ENCODE results near the gene GAPVD1.
"Not testable (repeated sequence)": the region's sequence is repeated elsewhere in the genome, so short reads cannot be mapped to it uniquely, and the experiment has no call there.

Gene GAPVD1

GRCh38 chr9:125297917-125298316 is 36.3 kb downstream of the GAPVD1 start:
- no peak overlapping the region for H3K27ac Mint-ChIP-seq
- H3K4me1 Mint-ChIP-seq, result no peaks in the 10 kb centered on the region
- peaks cover 21% of the 10 kb centered on the region for H3K36me3 Mint-ChIP-seq
- DNase-seq, result no peak
- no peaks in the 10 kb centered on the region for H3K9me3 Mint-ChIP-seq
- CTCF ChIA-PET, result interaction anchor here (0.6 kb wide), 1 partner anchor 91 kb away, joined by 3 read pairs; no protein-coding TSS in a partner anchor
- no peaks in the 10 kb centered on the region for H3K27me3 Mint-ChIP-seq
- no peak overlapping the region for H3K4me3 Mint-ChIP-seq

GRCh38 chr9:125302241-125302640 is 40.6 kb downstream of the GAPVD1 start:
- no peak for DNase-seq
- no peaks in the 10 kb centered on the region for H3K9me3 Mint-ChIP-seq
- CTCF ChIA-PET, result no interaction called here
- no peaks in the 10 kb centered on the region for H3K27me3 Mint-ChIP-seq
- H3K36me3 Mint-ChIP-seq, result peaks cover 43% of the 10 kb centered on the region
- no peak overlapping the region for H3K27ac Mint-ChIP-seq
- H3K4me1 Mint-ChIP-seq, result no peaks in the 10 kb centered on the region
- H3K4me3 Mint-ChIP-seq, result no peak overlapping the region

GRCh38 chr9:125304273-125304672 is 42.6 kb downstream of the GAPVD1 start:
- H3K4me1 Mint-ChIP-seq, result no peaks in the 10 kb centered on the region
- CTCF ChIA-PET, result interaction anchor here (0.8 to 1.2 kb wide), 2 partner anchors 11 to 30 kb away, joined by 3 to 5 read pairs; no protein-coding TSS in a partner anchor
- no peak overlapping the region for H3K4me3 Mint-ChIP-seq
- H3K27me3 Mint-ChIP-seq, result no peaks in the 10 kb centered on the region
- no peak for DNase-seq
- peaks cover 50% of the 10 kb centered on the region for H3K36me3 Mint-ChIP-seq
- no peaks in the 10 kb centered on the region for H3K9me3 Mint-ChIP-seq
- H3K27ac Mint-ChIP-seq, result no peak overlapping the region

GRCh38 chr9:125312411-125312810 is 50.8 kb downstream of the GAPVD1 start:
- Mint-ChIP-seq H3K4me1 (no peaks in the 10 kb centered on the region), H3K36me3 (peaks cover 56% of the 10 kb centered on the region), H3K27ac (no peak overlapping the region), H3K4me3 (no peak overlapping the region), H3K27me3 (no peaks in the 10 kb centered on the region), H3K9me3 (peaks cover 7% of the 10 kb centered on the region)
- CTCF ChIA-PET, result no interaction called here
- no peak for DNase-seq

- Mint-ChIP-seq H3K36me3 (peaks cover 58% of the 10 kb centered on the region), H3K9me3 (peaks cover 12% of the 10 kb centered on the region)
- H3K27ac Mint-ChIP-seq, H3K4me3 Mint-ChIP-seq, DNase-seq, H3K4me1 Mint-ChIP-seq, CTCF ChIA-PET, H3K27me3 Mint-ChIP-seq: not testable (repeated sequence)
Measured at GRCh38 chr9:125316359-125316758, 54.7 kb downstream of the GAPVD1 start.

GRCh38 chr9:125317704-125318103 is 56.1 kb downstream of the GAPVD1 start:
- H3K27ac Mint-ChIP-seq, result no peak overlapping the region
- H3K27me3 Mint-ChIP-seq, result no peaks in the 10 kb centered on the region
- CTCF ChIA-PET, result no interaction called here
- H3K36me3 Mint-ChIP-seq, result peaks cover 57% of the 10 kb centered on the region
- H3K4me1 Mint-ChIP-seq, result no peaks in the 10 kb centered on the region
- no peak overlapping the region for H3K4me3 Mint-ChIP-seq
- DNase-seq, result no peak
- H3K9me3 Mint-ChIP-seq, result peaks cover 12% of the 10 kb centered on the region

GRCh38 chr9:125321496-125321895 is 59.9 kb downstream of the GAPVD1 start:
- no peak overlapping the region for H3K27ac Mint-ChIP-seq
- H3K4me1 Mint-ChIP-seq, result no peaks in the 10 kb centered on the region
- H3K4me3 Mint-ChIP-seq, result no peak overlapping the region
- no peak for DNase-seq
- H3K9me3 Mint-ChIP-seq, result peaks cover 7% of the 10 kb centered on the region
- no peaks in the 10 kb centered on the region for H3K27me3 Mint-ChIP-seq
- peaks cover 46% of the 10 kb centered on the region for H3K36me3 Mint-ChIP-seq
- CTCF ChIA-PET, result no interaction called here

GRCh38 chr9:125323615-125324014 is 62.0 kb downstream of the GAPVD1 start:
- Mint-ChIP-seq H3K9me3 (no peaks in the 10 kb centered on the region), H3K4me1 (no peaks in the 10 kb centered on the region), H3K36me3 (peaks cover 33% of the 10 kb centered on the region), H3K27me3 (no peaks in the 10 kb centered on the region), H3K4me3 (no peak overlapping the region), H3K27ac (no peak overlapping the region)
- no peak for DNase-seq
- CTCF ChIA-PET, result no interaction called here

GRCh38 chr9:125325826-125326225 is 64.2 kb downstream of the GAPVD1 start:
- H3K36me3 Mint-ChIP-seq, result peaks cover 42% of the 10 kb centered on the region
- no peaks in the 10 kb centered on the region for H3K27me3 Mint-ChIP-seq
- H3K27ac Mint-ChIP-seq, result no peak overlapping the region
- no peaks in the 10 kb centered on the region for H3K9me3 Mint-ChIP-seq
- no peak overlapping the region for H3K4me3 Mint-ChIP-seq
- CTCF ChIA-PET, result no interaction called here
- no peak for DNase-seq
- no peaks in the 10 kb centered on the region for H3K4me1 Mint-ChIP-seq

- Mint-ChIP-seq H3K27ac (no peak overlapping the region), H3K4me3 (no peak overlapping the region)
- CTCF ChIA-PET, result no interaction called here
Measured at GRCh38 chr9:125329978-125330377, 68.4 kb downstream of the GAPVD1 start.

GRCh38 chr9:125330587-125330986 is 69.0 kb downstream of the GAPVD1 start:
- Mint-ChIP-seq H3K27me3 (no peaks in the 10 kb centered on the region), H3K36me3 (peaks cover 56% of the 10 kb centered on the region), H3K9me3 (no peaks in the 10 kb centered on the region), H3K27ac (no peak overlapping the region), H3K4me1 (peaks cover 9% of the 10 kb centered on the region), H3K4me3 (no peak overlapping the region)
- no peak for DNase-seq
- CTCF ChIA-PET, result no interaction called here

More at GRCh38 chr9:125329978-125330377, 68.4 kb downstream of the GAPVD1 start:
- no peaks in the 10 kb centered on the region for H3K27me3 Mint-ChIP-seq
- no peak for DNase-seq
- H3K36me3 Mint-ChIP-seq, result peaks cover 58% of the 10 kb centered on the region
- no peaks in the 10 kb centered on the region for H3K9me3 Mint-ChIP-seq
- H3K4me1 Mint-ChIP-seq, result peaks cover 9% of the 10 kb centered on the region

- Mint-ChIP-seq H3K9me3 (no peaks in the 10 kb centered on the region), H3K36me3 (peaks cover 53% of the 10 kb centered on the region), H3K4me3 (no peak overlapping the region), H3K27me3 (no peaks in the 10 kb centered on the region), H3K27ac (no peak overlapping the region), H3K4me1 (peaks cover 9% of the 10 kb centered on the region)
- CTCF ChIA-PET, result no interaction called here
- DNase-seq, result no peak
Measured at GRCh38 chr9:125332527-125332926, 70.9 kb downstream of the GAPVD1 start.

GRCh38 chr9:125337236-125337635 is 75.6 kb downstream of the GAPVD1 start:
- H3K4me1 Mint-ChIP-seq, result peaks cover 5% of the 10 kb centered on the region
- CTCF ChIA-PET, result interaction anchor here (0.6 kb wide), 1 partner anchor 72 kb away, joined by 3 read pairs; no protein-coding TSS in a partner anchor
- no peak for DNase-seq
- no peak overlapping the region for H3K27ac Mint-ChIP-seq
- H3K9me3 Mint-ChIP-seq, result no peaks in the 10 kb centered on the region
- peaks cover 45% of the 10 kb centered on the region for H3K36me3 Mint-ChIP-seq
- no peak overlapping the region for H3K4me3 Mint-ChIP-seq
- no peaks in the 10 kb centered on the region for H3K27me3 Mint-ChIP-seq

- CTCF ChIA-PET, result no interaction called here
- no peak overlapping the region for H3K4me3 Mint-ChIP-seq
- H3K27ac Mint-ChIP-seq, result no peak overlapping the region
- H3K4me1 Mint-ChIP-seq, result no peaks in the 10 kb centered on the region
- H3K9me3 Mint-ChIP-seq, result no peaks in the 10 kb centered on the region
- no peaks in the 10 kb centered on the region for H3K27me3 Mint-ChIP-seq
- DNase-seq, result no peak
- peaks cover 40% of the 10 kb centered on the region for H3K36me3 Mint-ChIP-seq
Measured at GRCh38 chr9:125338929-125339328, 77.3 kb downstream of the GAPVD1 start.

- peaks cover 39% of the 10 kb centered on the region for H3K36me3 Mint-ChIP-seq
- no peaks in the 10 kb centered on the region for H3K9me3 Mint-ChIP-seq
- no peaks in the 10 kb centered on the region for H3K27me3 Mint-ChIP-seq
- CTCF ChIA-PET, result no interaction called here
- H3K27ac Mint-ChIP-seq, result no peak overlapping the region
- H3K4me1 Mint-ChIP-seq, result no peaks in the 10 kb centered on the region
- DNase-seq, result no peak
- no peak overlapping the region for H3K4me3 Mint-ChIP-seq
Measured at GRCh38 chr9:125341566-125341965, 79.9 kb downstream of the GAPVD1 start.

Data from activated naive CD4-positive, alpha-beta T cell treated with anti-CD3 and anti-CD28 coated beads, Interleukin-2, amount 10 ng/mL, durations not matched to agents 7 days and 5 days (primary cell).